NCI-H446 (cell line): ENCODE data around the gene RDH13.
A peak's percentile ranks its signal among the peaks of the same experiment; 100 is the strongest.

Source experiments
- DNase-seq, 2 experiments: peaks; one replicate each; lab custom pipeline; 2025; lab: John Stamatoyannopoulos, UW

The RDH13 gene

DNA sequence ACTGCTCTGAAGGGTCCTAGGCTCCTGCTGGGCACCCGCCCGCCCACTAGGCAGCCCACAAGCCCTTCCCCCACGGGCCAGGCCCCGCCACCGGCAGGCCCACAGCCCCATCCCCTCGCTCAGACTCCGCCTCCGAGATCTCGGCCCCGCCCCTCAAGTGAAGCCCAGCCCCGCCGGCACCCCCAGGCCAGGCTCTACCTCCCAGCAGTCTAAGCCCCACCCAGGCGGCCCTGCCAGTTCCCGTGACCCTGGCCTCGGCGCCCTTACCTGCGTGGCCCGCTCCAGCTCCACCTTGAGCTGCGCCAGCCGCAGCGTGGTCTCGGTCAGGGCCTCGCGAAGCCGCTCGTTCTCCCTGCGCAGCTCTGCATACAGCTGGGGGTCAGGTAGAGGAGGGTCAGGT lies 29.0 kb upstream of the RDH13 start:
- no peak for DNase-seq

GRCh38 chr19:55091126-55091910 lies 28.4 kb upstream of the RDH13 start:
- no peak for DNase-seq

DNA sequence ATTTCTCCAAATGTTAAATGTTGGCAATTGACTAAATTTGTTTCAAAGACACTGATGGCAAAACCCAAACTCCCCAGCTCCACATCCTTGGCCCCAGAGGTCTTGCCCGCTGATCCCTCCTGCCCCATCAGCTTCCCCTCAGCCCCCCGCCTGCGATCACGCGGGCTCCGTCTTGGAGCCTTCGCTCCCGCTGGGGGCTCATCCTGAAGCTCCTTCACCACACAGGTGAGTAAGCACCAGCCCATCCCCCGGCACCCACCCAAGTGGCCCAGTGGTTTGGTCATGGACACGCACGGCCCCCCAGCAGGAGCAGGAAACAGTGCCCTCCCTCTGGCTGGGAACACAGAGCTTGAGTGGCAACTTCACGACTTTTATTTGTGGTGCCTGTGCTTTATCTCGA lies 27.6 kb upstream of the RDH13 start:
- DNase-seq, result no peak

DNA sequence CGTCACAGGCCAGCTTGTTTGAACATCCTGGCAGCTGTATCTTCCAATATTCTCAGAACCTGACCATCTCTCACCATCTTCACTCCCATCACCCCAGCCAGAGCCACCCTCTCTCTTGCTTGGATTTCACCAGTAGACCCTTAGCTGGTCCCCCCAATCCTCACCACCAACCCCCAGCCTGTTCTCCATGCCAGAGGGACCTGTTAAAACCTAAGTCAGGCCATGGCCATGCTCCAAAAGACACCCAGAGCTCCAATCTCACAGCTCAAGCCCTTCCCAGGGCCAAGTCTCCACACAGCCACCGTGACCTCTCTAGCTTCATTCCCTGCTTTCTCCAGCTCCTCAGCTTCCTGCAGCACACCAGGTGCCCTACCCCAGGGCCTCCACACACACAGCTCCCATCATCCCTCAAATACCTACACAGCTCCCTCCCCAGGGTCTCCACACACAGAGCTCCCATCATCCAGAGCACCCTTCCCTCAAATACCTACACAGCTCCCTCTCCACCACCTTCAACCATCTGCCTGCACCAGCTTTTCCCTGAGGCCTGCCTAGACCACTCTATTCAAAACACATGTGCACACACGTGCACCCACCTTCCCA lies 26.5 kb upstream of the RDH13 start:
- no peak for DNase-seq

DNA sequence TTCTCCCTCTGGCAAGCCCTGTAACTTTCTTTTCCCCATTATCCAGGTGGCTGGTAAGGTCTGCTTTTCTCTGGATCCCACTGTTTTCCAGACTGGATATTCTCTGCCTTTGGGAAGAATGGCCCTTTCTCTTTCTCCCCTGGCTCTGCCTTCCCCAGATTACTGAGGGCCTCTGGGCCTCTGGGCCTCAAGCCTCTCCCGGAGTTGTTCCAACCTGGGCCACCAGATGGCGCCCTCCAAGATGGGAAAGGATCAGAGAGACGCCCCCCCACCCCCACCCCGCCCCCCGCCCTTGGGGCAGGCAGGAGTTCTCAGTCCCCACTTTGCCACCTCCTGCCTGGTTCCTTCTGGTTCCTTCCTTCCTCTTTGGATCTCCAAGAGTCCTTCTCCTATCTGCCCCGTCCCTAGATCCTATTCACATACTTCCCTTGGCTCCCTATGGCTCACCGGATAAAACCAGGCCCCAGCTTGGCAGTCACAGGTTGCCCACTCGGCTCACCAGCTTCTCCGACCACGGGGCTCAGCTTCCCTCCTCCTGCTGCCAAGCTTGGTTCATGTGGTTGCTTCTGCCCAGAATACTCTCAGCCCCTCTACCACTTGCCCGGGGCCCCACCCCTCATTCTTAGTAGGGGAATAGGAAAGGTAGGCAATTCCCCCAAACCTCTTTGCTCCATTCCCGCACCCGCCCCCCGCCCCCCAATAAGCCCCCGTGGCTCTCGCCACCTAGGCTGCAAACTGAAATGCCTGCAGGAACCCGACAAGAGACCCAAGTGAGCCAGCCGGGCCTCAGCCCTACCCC lies 25.8 kb upstream of the RDH13 start:
- DNase-seq, result peak; percentile 39 to 68

DNA sequence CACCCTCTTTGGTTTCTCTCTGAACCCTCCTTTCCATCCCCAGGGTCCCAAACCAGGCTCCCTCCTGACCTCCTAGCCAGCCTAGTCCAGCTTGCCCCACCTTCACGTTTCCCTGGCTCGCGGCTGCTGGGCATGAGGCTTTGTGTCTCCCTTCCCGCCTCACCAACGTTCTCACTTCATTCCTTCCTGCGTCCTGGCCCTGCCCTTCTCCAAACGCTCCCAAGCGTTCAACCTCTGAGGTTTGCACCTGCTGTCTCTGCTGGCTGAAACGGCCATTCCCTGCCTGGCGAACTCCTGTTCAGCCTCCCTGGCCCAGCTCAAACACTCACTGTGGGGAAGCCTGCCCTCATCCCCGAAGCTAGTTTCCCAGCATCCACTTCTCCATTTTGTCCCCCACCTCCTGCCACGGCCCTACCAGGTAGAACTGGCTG lies 25.1 kb upstream of the RDH13 start:
- DNase-seq, result no peak

DNA sequence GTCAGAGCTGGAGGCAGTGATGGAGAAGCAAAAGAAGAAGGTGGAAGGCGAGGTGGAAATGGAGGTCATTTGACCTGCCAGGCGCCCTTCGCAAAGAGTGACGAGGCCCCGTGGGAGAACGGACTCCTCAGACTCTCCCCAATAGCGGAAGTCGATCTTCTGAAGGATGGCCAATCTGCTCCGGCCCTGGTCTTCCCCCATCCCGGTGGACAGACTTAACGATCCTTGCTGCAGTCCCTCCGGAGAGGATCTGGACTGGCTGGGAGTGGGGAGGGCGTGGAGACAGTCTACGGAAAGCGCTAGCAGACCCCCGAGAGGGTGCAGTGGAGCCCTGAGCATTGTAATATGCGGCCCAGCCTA lies 24.6 kb upstream of the RDH13 start:
- no peak for DNase-seq

- no peak for DNase-seq
These were observed 24.0 kb upstream of the RDH13 start for GRCh38 chr19:55086730-55087541.

- no peak for DNase-seq
These were observed 23.2 kb upstream of the RDH13 start for GRCh38 chr19:55085923-55086715.

GRCh38 chr19:55084416-55084815 lies 21.5 kb upstream of the RDH13 start:
- no peak for DNase-seq

- no peak for DNase-seq
These were observed 20.3 kb upstream of the RDH13 start for GRCh38 chr19:55083004-55083850.

GRCh38 chr19:55082020-55082851 lies 19.3 kb upstream of the RDH13 start:
- DNase-seq, result peak in 1 of 2 experiments; percentile 31

- no peak for DNase-seq
These were observed 18.7 kb upstream of the RDH13 start for GRCh38 chr19:55081770-55082019.

- DNase-seq, result peak; percentile 69 to 82
These were observed 18.2 kb upstream of the RDH13 start for GRCh38 chr19:55080968-55081769.

DNA sequence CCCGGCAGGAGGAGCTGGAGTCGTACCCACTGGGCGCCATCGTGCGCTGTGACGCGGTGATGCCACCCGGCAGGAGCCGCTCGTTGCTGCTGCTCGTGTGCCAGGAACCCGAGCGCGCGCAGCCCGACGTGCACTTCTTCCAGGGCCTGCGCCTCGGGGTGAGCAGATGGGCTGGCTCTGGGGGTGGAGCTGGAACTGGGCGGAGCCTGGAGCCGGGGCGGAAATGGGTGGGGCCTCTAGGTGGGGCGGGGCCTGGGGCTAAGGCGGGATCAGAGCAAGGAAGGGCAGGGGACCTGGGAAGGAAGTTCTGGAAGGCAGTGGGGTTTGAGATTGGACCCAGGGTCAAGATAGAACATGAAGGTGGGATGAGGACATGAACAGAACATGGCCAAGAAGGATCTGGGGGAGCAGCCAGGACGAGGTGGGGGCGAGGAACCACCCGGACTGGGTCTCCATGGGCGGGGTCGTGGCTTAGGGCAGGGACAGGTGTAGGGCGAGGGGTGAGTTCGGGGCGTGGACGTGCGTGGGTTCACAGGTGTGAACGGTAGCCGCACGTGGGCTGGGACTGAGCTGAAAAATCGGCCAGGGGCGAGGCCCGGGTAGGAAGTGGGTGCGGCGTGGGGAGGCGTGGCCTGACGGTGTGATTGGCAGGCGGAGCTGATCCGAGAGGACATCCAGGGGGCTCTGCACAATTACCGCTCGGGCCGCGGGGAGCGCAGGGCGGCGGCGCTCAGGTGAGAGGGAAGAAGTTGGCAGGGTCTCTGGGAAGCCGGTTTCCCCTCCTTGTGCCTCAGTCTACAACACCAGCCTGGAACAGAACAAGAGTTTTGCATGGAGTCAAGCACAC lies 17.4 kb upstream of the RDH13 start:
- peak; percentile 77 to 93 for DNase-seq

GRCh38 chr19:55079400-55080038 lies 16.6 kb upstream of the RDH13 start:
- no peak for DNase-seq

- no peak for DNase-seq
These were observed 16.0 kb upstream of the RDH13 start for GRCh38 chr19:55078996-55079395.
